ENCODE results near the gene SLC9A9.

The SLC9A9 gene

GRCh38 chr3:143843587-143843986 lies 4.7 kb downstream of the SLC9A9 start:
- no peak for DNase-seq (ENCODE audit: low spot score)

GRCh38 chr3:143840636-143841035 lies 7.6 kb downstream of the SLC9A9 start:
- DNase-seq (ENCODE audit: low spot score) = no peak

- DNase-seq (ENCODE audit: low spot score) = no peak
Measured at GRCh38 chr3:143839980-143840379, 8.3 kb downstream of the SLC9A9 start.

- DNase-seq (ENCODE audit: low spot score) = no peak
Measured at GRCh38 chr3:143837076-143837475, 11.2 kb downstream of the SLC9A9 start.

- no peak for DNase-seq (ENCODE audit: low spot score)
Measured at GRCh38 chr3:143835312-143835711, 13.0 kb downstream of the SLC9A9 start.

- no peak for DNase-seq (ENCODE audit: low spot score)
Measured at GRCh38 chr3:143832433-143832832, 15.8 kb downstream of the SLC9A9 start.

GRCh38 chr3:143831994-143832393 lies 16.3 kb downstream of the SLC9A9 start:
- no peak for DNase-seq (ENCODE audit: low spot score)

GRCh38 chr3:143831208-143831607 lies 17.1 kb downstream of the SLC9A9 start:
- no peak for DNase-seq (ENCODE audit: low spot score)

GRCh38 chr3:143830786-143831185 lies 17.5 kb downstream of the SLC9A9 start:
- no peak for DNase-seq (ENCODE audit: low spot score)

GRCh38 chr3:143830063-143830462 lies 18.2 kb downstream of the SLC9A9 start:
- DNase-seq (ENCODE audit: low spot score) = no peak

- DNase-seq (ENCODE audit: low spot score) = no peak
Measured at GRCh38 chr3:143827425-143827824, 20.8 kb downstream of the SLC9A9 start.

- no peak for DNase-seq (ENCODE audit: low spot score)
Measured at GRCh38 chr3:143826296-143826695, 22.0 kb downstream of the SLC9A9 start.

- DNase-seq (ENCODE audit: low spot score) = no peak
Measured at GRCh38 chr3:143825513-143825912, 22.8 kb downstream of the SLC9A9 start.

GRCh38 chr3:143824735-143825385 lies 23.4 kb downstream of the SLC9A9 start:
- no peak for DNase-seq (ENCODE audit: low spot score)

- DNase-seq (ENCODE audit: low spot score) = no peak
Measured at GRCh38 chr3:143822798-143823197, 25.5 kb downstream of the SLC9A9 start.

- no peak for DNase-seq (ENCODE audit: low spot score)
Measured at GRCh38 chr3:143822374-143822773, 25.9 kb downstream of the SLC9A9 start.

GRCh38 chr3:143821862-143822261 lies 26.4 kb downstream of the SLC9A9 start:
- DNase-seq (ENCODE audit: low spot score) = no peak

- DNase-seq (ENCODE audit: low spot score) = no peak
Measured at GRCh38 chr3:143820466-143821221, 27.6 kb downstream of the SLC9A9 start.

GRCh38 chr3:143819890-143820289 lies 28.4 kb downstream of the SLC9A9 start:
- no peak for DNase-seq (ENCODE audit: low spot score)

- no peak for DNase-seq (ENCODE audit: low spot score)
Measured at GRCh38 chr3:143814443-143814889, 33.8 kb downstream of the SLC9A9 start.

GRCh38 chr3:143812481-143812880 lies 35.8 kb downstream of the SLC9A9 start:
- no peak for DNase-seq (ENCODE audit: low spot score)

GRCh38 chr3:143811602-143812001 lies 36.7 kb downstream of the SLC9A9 start:
- no peak for DNase-seq (ENCODE audit: low spot score)

- DNase-seq (ENCODE audit: low spot score) = no peak
Measured at GRCh38 chr3:143810953-143811265, 37.4 kb downstream of the SLC9A9 start.

Data from hematopoietic multipotent progenitor cell treated with erythropoietin and hydrocortisone succinate and interleukin-3 and kit ligand, for 17 days (in vitro differentiated cells).